GM12875 (cell line): ENCODE measurements around the gene HMGA1.

Experiments used
- H3K4me3 ChIP-seq: one replicate; pipeline ENCODE4 v1.5.1; 2011; ENCODE audit warnings: low read depth, low read length, control low read depth
- CTCF ChIP-seq: IDR thresholded peaks from 2 replicates; pipeline ENCODE4 v1.5.1; 2011; ENCODE audit warnings: low read depth, mild to moderate bottlenecking, control low read depth, inconsistent platforms, low read length, moderate library complexity, borderline replicate concordance; ENCODE audit not compliant: insufficient read depth

The HMGA1 gene

DNA sequence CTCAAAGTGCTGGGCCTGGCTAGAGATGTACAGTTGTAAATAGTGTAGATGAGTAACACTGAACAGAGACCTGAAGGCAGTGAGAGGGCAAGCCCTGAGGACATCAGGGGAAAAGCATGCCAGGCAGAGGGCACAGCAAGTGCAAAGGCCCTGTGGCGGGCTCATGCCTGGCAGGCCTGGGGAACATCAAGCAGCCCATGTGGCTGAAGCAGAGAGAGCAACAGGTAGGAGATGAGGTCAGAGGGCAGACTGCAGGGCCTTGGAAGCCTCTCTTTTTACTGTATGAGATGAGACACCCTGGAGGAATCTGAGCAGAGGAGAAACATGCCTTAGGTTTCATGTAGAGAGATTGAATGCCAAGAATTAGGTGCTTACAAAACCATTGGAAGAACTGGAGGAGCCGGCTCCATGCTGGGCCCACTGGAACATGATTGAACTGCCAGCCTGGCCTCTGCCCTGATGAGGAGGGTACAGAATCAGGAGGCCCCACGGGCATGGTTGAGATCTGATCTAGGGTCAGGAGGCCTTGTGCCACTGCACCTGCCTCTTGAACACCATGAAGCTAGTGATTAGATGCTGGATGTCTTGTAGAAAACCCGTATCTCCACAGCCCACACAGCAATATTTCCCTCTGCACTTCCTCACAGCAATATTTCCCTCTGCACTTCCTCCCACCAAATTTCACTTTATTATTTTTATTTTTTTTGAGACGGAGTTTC is 5.9 kb upstream of the HMGA1 start:
- no peak for TF ChIP-seq CTCF
- H3K4me3 ChIP-seq: no peak overlapping the region

DNA sequence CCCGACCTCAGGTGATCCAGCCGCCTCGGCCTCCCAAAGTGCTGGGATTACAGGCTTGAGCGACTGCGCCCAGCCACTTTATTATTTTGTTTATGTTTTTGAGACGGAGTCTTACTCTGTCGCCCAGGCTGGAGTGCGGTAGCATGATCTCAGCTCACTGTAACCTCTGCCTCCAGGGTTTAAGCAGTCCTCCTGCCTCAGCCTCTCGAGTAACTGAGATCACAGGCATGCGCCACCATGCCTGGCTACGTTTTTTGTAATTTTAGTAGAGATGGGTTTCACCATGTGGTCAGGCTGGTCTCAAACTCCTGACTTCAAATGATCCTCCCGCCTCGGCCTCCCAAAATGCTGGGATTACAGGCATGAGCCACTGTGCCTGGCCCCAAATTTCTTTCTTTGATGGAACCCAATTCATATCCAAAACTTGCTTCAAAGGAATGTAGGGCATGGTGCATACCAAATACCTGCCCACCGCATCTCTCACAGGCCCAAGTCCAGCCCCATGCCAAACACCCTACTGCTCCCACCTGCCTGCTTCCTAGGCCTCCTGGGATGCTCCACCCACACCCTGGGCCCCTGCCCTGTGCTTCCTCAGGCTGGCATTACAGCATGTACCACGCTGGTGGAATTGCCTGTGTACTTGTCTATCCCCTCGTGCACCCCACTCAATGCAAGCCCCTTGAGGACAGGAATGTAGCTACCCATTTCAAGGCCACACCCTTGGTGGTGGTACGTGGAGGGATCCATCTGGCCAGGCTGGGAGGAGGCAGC is 4.9 kb upstream of the HMGA1 start:
- no peak overlapping the region for H3K4me3 ChIP-seq
- no peak for TF ChIP-seq CTCF

- H3K4me3 ChIP-seq: no peak overlapping the region
- TF ChIP-seq CTCF: no peak
These were observed 3.8 kb upstream of the HMGA1 start for GRCh38 chr6:34232901-34233300.

GRCh38 chr6:34233867-34234266 is 2.8 kb upstream of the HMGA1 start:
- TF ChIP-seq CTCF: no peak
- H3K4me3 ChIP-seq: no peak overlapping the region

- TF ChIP-seq CTCF: no peak
- no peak overlapping the region for H3K4me3 ChIP-seq
These were observed 1.9 kb upstream of the HMGA1 start for GRCh38 chr6:34234667-34235306.

DNA sequence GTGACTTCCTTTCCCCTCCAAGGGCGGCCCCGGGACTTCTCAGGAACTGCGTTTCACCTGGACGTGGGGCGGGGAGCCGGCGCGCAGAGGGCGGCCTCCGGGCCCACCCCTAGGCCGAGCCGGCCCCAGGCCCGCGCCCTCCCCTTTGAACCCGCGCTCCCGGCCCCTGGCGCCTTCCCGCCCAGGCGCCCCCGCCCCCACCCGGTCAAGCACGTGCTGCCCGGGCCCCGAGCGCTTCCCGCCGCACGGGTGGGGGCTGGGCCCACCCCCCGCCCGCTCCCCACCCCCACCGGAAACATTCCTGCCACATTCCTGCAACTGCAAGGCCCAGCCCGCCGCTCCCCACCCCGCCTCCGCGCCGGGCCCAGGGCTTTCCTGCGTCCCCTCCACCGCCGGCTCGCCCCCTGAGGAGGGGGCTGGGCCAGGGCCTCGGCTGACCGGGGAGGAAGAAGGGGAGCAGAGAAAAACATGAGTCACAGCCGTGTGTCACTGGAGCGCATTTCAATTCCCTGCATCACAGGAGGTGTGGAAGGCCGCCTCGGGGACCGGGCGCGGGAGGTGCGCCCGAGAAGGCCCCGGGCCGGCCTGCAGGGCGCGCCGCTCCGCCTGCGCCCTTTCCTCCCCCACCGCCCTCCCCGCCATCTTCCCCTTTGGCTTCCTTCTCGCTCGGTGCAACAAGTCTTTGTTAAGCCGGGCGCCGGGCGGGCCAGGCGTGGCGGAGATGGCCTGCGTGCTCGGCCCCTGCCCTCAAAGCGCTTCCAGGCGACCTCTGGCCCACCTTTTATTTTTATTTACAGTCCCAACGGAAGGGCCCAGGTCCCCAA is 1.2 kb upstream of the HMGA1 start:
- TF ChIP-seq CTCF: no peak
- peak overlapping the region; percentile 69 for H3K4me3 ChIP-seq
